Measurements from ENCODE around the gene RSPH6A.

DNA sequence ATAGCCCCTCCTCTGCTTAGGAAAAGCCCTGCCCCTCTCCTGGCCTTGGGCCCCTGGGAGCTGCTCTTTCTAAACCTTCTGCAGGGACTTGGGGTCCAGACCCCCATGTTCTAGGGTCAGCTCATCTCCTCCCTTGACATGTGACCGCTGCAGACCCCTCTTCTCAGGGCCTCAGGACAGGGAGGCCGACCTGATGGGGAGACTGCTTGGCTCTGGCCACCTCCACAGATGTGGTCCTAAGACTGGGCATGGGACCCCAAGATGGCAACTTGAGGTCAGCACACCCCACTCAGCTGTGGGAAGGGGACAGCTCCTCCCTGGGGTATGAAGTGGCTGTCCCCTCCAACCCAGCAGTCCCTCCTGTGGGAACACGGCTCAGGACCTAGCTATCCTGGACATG, 42.2 kb downstream of the RSPH6A start:
- TF ChIP-seq CTCF (IDR thresholded peaks at IDR 0.05) (no peak), POLR2AphosphoS5 (IDR thresholded peaks at IDR 0.05) (no peak)

All from gastroesophageal sphincter (tissue), 3 donors.